NCI-H748 (cell line): ENCODE measurements around the gene STK39.

Experiments
- DNase-seq: peaks from one replicate; lab custom pipeline; 2025; ENCODE audit not compliant: unreplicated experiment; lab: John Stamatoyannopoulos, UW

STK39 gene

GRCh38 chr2:168165985-168166901 lies 81.2 kb downstream of the STK39 start:
- DNase-seq: no peak

DNA sequence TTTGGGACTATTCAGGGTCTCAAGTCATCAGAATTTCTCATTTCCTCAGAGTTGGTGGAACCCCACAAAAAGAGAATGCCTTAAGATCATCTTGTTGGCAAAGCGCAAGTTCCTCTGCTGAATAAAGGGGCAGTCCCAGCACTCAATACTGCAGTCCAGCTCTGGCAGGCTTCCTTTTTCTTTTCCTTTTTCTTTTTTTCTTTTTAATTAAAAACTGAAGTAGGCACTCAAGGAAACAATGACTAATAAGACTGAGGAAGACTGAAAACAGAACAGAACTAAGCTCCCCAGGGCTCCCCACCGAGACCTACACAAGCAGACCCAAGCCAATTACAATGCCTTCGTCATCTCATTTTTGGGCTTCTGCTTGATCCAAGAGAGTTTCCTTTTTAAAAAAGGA lies 82.0 kb downstream of the STK39 start:
- DNase-seq: no peak

DNA sequence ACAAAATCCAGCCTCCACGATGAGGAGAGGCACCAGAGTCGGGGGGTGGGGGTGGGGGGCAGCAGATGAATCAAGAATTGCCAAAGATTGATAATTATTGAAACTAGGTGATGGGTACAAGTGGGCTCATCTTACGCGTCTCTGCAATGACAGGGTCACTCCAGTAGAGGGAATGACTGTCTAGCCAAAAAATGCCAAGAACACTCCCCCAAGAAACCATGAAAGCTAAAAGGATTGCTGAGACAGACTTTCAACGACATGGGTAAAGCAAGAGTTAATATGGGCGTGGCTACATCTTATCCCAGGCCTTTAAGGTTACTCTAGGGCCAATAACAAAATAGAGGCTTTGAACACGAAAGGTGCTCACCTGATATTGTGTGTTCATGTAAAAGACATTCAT lies 86.5 kb downstream of the STK39 start:
- peak; percentile 56 for DNase-seq

GRCh38 chr2:168159754-168160585 lies 87.4 kb downstream of the STK39 start:
- DNase-seq: no peak

GRCh38 chr2:168158586-168158985 lies 88.8 kb downstream of the STK39 start:
- no peak for DNase-seq

GRCh38 chr2:168157926-168158325 lies 89.5 kb downstream of the STK39 start:
- DNase-seq: no peak

GRCh38 chr2:168157070-168157469 lies 90.3 kb downstream of the STK39 start:
- DNase-seq: no peak

- DNase-seq: peak; percentile 16
These were observed 90.7 kb downstream of the STK39 start for GRCh38 chr2:168156661-168157060.

DNA sequence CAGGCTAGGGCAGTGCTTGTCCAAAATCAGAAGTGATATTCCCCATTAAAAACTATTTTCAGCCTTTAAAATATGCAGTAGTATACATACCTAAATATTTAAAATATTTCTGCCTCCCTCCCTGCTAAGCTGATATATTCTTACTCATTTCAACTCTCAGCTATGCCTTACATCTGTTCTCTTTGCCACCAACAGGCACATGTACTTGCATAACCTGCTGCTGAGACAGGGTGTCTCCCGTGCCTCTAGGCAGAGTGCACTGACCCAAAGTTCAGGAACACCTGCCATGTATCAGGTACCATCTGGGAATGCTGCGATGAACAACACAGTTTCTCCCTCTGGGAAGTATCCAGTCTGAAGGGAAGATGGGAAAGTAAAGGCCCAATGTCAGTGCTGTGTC lies 91.7 kb downstream of the STK39 start:
- no peak for DNase-seq

GRCh38 chr2:168155046-168155445 lies 92.3 kb downstream of the STK39 start:
- no peak for DNase-seq

GRCh38 chr2:168152902-168153530 lies 94.4 kb downstream of the STK39 start:
- no peak for DNase-seq

GRCh38 chr2:168149986-168150385 lies 97.4 kb downstream of the STK39 start:
- DNase-seq: no peak

- DNase-seq: no peak
These were observed 98.0 kb downstream of the STK39 start for GRCh38 chr2:168149150-168149974.

DNA sequence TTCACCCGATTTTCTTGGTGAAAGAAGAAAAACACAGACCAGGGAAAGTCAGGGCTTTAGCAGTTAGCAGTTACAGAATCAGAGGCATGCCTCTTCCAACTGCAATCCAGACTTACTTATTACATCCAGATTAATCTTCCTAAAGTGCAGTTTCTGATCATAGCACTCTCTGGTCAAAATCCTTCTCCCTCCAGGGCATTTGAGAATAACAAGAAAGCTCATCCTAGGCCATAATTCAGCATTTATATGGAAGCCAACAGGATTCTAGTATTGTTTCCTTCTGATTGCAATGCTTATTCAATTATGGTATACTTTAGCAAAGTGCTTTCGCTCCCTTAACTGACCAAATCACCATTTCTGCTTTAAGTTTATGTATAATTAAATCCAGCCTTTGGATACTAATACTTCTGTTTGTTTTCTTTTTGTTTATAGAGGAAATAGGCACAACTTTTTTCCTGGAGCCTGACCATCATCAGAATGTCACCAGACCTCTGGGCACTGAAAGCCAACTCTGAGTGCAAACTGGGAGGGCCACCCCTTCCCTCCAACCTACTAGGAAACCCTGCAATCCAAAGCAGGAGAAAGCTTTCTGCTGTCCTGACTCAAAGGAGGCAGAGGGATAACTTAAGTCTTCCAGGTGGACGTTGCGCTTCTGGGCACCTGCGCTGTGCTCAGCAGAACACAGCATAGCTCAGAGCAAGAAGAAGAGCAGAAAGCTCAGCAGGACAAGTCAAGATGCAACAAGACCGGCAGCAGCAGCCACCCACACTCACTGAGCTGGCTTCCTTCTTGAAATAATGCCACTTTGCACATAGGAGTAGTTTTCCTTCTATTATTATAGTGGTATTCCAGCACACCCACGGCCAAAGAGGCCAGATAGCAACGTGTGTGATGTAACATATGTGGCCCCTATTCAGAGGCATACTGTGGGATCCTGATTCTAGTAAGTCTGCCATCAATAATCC lies 99.3 kb downstream of the STK39 start:
- no peak for DNase-seq

GRCh38 chr2:168146892-168147810 lies 100.2 kb downstream of the STK39 start:
- DNase-seq: no peak

DNA sequence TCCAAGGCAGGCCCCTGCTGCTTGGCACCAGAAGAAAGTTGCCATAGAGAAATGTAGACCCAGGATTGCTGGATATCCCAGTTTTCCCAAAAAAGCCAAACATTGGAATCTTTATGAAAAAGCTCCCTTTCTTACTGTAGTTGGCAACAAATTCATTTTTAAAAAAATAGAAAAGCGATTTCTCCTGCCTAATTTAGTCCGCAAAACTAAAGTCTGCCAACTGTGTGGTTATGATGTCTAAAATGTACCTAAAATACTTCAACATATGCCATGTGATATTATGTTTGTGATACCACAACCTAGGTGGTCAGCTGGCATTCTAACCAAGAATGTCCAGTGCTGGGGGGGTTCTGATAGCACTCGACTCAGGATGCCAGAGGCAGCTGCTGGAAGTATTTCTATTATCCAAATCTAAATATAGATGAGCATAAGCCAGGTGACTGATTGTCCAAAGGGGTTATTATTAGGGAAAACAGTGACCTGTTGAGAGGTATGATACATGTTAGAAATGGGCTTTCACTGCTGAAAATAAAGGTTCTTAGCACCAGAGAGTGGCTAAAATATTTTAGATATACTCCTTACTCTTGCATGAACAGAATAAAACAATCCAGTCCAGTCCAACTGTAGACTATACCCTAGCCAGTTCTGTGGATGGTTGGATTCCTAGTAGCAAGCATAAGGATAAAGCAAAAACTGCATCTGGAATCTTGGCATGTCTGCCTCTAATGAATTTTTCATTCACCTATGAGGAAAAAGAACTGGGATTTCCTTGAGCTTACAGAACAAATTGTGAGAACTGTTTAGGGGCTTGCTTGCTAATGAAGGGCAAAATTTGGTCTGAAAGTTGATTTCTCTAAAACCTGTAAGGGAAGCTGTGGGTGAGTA lies 101.7 kb downstream of the STK39 start:
- no peak for DNase-seq

DNA sequence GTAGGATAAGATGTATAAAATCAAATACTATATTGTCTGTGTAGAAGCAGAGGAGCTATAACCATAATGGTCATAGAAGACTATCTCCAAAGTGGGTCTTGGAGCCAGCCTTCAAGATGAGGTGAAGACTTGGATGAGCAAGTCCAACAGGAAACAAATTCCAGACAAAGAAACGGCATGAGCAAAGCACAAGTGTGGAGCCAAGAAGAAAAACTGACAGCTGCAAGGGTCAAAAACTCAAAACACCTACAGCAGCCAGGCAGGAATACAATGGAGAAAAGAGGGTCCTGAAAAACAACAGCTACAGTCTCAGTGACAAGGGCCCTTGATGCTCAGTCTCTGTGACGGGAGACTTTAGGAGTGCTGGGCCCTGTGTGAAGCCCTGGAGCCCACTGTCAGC lies 102.4 kb downstream of the STK39 start:
- no peak for DNase-seq

- DNase-seq: no peak
These were observed 103.6 kb downstream of the STK39 start for GRCh38 chr2:168143813-168144212.
